HG03432 (cell line): Measurements from ENCODE around the gene SLFN12L.

Experiments
- ATAC-seq: cut with Tn5 transposase; IDR thresholded peaks from one replicate; pipeline ENCODE4 v1.9.1; 2021; ENCODE audit warnings: mild to moderate bottlenecking, moderate library complexity; ENCODE audit not compliant: unreplicated experiment

Gene SLFN12L

DNA sequence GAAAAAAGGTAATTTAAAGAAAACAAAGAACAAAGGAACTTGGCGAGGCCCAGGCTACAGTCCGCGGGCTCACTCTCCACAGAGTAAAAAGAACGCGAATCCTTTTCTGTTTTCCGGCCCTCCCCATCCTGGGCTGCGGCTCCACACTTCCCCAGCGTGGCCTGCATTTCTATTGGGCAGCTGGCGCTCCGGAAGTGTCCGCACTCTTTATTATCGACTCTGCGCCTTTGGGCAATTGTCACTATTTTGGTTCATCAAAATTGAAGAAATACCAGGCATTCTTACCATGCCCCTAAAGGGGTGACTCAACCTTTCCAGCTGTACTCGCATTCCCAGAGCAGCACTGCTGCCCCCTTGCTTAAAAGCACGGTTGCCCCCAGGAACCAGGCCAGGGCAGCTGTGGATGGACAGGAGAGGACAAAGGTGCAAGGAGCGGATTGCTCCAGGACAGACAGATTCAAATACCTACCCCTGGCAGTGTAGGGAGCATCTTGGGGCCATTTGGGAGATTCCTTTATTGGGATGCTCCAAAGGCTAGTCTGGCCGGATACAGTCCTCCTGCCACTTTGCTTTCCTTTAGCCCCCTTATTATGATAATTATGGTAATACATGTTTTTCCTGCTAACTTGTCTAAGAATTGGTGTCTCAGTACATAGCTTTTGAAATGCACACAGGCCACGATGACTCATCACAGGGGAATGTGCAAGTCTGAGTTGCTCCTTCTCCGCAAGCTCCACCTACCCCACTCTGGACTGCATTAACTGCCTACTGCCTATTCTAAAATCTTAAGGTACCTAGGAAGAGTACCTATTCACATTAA is 104.2 kb downstream of the SLFN12L start:
- no peak for ATAC-seq

DNA sequence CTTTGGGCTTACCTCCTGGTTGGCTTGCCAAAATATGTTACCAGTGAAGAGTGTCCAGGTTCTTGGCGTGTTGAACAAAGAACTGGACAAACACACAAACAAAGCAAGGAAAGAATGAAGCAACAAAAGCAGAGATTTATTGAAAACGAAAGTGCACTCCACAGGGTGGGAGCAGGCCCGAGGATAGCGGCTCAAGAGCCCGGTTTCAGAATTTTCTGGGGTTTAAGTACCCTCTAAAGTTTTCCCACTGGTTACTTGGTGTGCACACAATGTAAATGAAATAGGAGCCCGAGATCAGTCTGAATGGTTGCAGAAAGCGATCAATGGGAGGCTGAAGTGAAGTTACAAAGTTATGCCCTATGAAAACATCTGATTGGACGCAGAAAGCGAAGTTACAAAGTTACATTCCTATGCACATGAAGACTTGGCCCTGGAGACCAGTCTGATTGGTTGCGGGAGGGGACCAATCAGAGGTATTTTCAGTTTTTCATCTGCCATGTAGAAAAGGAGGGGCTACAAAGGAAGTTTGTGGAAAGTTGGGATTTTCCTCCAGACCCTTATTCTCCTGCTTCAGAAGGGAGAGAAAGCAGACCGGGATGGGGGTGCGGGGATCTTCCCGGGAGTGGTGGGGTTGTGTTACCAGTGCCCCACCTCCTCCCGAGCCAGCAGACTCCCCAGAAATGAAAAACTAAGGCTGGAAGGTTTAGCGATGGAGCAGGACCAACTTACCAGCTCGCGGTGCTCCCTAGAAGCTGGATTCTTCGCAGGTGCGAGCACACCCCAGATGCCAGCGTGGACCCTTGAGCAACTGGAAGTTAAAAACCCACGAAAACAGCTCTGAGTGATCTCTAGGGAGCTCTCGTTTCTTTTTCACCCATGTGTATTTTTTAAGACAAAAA is 105.1 kb downstream of the SLFN12L start, which contains the start of gene SLFN12:
Gene SLFN12 (minus strand): TSS at position 325 of the 899 bp plus-strand sequence. CDS start 9,472 bp downstream, outside the sequence.
- peak; percentile 81 for ATAC-seq

DNA sequence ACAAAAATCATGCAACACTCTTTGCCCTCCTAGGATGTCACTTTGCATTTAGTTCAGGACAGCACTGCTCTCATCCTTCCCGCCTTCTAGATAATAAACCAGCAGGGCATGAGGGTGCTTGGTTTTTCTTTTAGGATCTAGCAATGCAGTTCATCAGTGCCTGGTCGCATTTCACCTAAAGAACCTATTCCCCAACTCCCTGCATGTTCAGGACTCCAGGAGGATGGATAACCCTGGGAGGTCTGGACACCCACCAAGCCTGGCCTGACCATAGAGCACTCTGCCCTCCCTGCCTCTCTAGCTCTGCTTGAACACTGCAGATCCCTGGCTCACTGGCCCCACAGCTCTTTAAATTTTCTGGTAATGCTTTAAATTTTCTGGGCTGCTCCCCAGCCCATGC is 107.8 kb downstream of the SLFN12L start:
- no peak for ATAC-seq

DNA sequence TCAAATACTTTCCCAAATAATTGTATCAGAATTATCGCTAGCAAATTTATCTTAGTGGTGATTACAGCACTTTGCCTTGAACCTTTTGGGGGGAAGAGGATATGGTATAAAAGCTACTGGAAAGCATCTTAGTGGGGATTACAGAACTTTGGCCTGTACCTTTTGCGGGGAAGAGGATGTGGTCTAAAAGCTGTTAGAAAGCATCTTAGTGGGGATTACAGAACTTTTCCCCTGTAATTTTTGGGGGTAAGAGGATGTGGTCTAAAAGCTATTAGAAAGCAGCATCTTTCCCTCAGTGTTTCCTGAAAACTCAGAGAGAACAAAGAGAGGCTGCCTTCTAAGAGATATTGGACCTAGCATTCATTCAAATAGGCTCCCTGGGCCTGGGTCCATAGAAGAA is 109.2 kb downstream of the SLFN12L start:
- no peak for ATAC-seq

DNA sequence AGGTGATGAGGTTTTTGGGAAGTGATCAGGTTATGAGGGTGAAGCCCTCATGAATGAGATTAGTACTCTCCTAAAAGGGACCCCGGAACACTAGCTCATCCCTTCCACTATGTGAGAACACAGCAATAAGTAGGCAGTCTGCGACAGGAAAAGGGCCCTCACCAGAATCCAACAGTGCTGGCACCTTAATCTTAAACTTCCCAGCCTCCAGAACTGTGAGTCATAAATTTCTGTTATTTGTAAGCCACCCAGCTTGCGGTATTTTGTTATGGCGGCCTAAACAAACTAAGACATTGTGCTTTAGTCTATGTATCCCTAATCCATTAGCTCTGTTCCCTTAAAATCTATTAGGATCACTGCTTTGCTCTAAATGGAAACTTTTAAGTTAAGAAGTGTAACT is 113.7 kb downstream of the SLFN12L start:
- no peak for ATAC-seq
